Adrenal gland (tissue), 12 donors: ENCODE measurements around the gene NXPH1. TPM values are rescaled to one million over a fixed set of nuclear protein-coding genes. Genes with fewer than 3 reads are reported as not detected.

Experiments used
- DNase-seq, 7 donors: peaks; one replicate each; pipeline ENCODE4 v3.0.0-alpha.2; 2019 to 2020
- H3K27ac ChIP-seq, 5 donors: fragments of 200-600 bp; sonication (generic) in 4 of 5; 1 replicate in 3 of 5; 2 replicates in 2 of 5; pipeline versions ENCODE4 v1.5.1 to v1.8.0; 2016 to 2020; ENCODE audit warnings: mild to moderate bottlenecking in 1 of 5
- H3K27me3 ChIP-seq: fragments of 200-600 bp; 2 replicates; pipeline ENCODE4 v1.8.0; 2021
- H3K36me3 ChIP-seq, 2 donors: fragments of 200-600 bp; replicated peaks in 1 of 2; 1 replicate in 1 of 2; 2 replicates in 1 of 2; pipeline versions ENCODE4 v1.5.1 to v1.8.0; 2018 to 2022
- H3K4me1 ChIP-seq, 2 donors: fragments of 200-600 bp; replicated peaks in 1 of 2; 1 replicate in 1 of 2; 2 replicates in 1 of 2; pipeline versions ENCODE4 v1.5.1 to v1.8.0; 2018 to 2021
- H3K4me3 ChIP-seq, 4 donors: fragments of 200-600 bp; sonication (generic) in 3 of 4; one replicate each; pipeline ENCODE4 v1.5.1; 2016 to 2018
- H3K9me3 ChIP-seq, 3 donors: fragments of 200-600 bp; sonication (generic) in 1 of 3; replicated peaks in 1 of 3; 1 replicate in 2 of 3; 2 replicates in 1 of 3; pipeline versions ENCODE4 v1.5.1 to v1.8.0; 2016 to 2021
- CTCF ChIP-seq, 6 experiments: fragments of 450-650 bp in 4 of 6; fragments of 200-600 bp in 2 of 6; sonication (generic) in 1 of 6; IDR thresholded peaks; 1 replicate in 5 of 6; 2 replicates in 1 of 6; pipeline versions ENCODE4 v1.5.1 to v1.8.0; 2016 to 2021; ENCODE audit warnings: antibody characterized with exemption in 6 of 6, mild to moderate bottlenecking in 2 of 6, moderate library complexity in 1 of 6
- POLR2A ChIP-seq, 2 donors: fragments of 450-650 bp; IDR thresholded peaks; one replicate each; pipeline ENCODE4 v1.6.1; 2017; ENCODE audit warnings: antibody characterized with exemption in 2 of 2, mild to moderate bottlenecking in 2 of 2, moderate library complexity in 1 of 2
- WGBS, 4 donors: extraction: QIAGEN DNeasy Blood & Tissue Kit in 2 of 4; methylation state at CpG; one replicate each; pipeline versions ENCODE4 v1.1.5 to v1.1.7; 2013 to 2017; 5-methylcytosine and 5-hydroxymethylcytosine counted together
- intact Hi-C, 2 donors: fragments of 100-400 bp; cut with DNase I; formaldehyde crosslinking; loops; one replicate each; pipeline versions ENCODE4 v1.14.1 to v1.15.0; 2022 to 2023
- polyA plus RNA-seq, 3 donors: library from polyadenylated mRNA; stranded (reverse); fragments of 200-250 nt in 2 of 3; fragments of 350-450 nt in 1 of 3; fragmentation: Illumina TruSeq in 1 of 3; extraction: RNeasy Lipid Tissue Mini Kit (QIAGEN cat#74804) in 1 of 3; gene quantifications; one replicate each; pipeline ENCODE4 v1.2.3, GENCODE V29; 2013 to 2014
- total RNA-seq, 9 donors: library from RNA; depleted of rRNA in 4 of 9; stranded (reverse); fragments of >200 nt in 4 of 9; fragments of 120-200 nt in 1 of 9; fragmentation: NEBNext Ultra II Directional in 1 of 9; extraction: Animal tissue kit (Norgen Biotek cat#: 25700) in 1 of 9; gene quantifications; one replicate each; pipeline versions ENCODE4 v1.1.0 to v1.2.4, GENCODE V29; 2013 to 2023
- donor health status: healthy with polysubstance abuse.
- donor health status: Bipolar disorder and iron deficiency.
- donor health status: DM: yes; HTN: yes; CAD: no.
- donor health status: DM: no; HTN: no; CAD: no.
- donor health status: DM: no; HTN: no; CAD: no.
- donor health status: DM: yes; HTN: yes; CAD: no.

The NXPH1 gene
- total and polyA plus RNA-seq, 12 donors: 6.8 to 80.2 (median 40.7) TPM

- 35 to 56% (median 45%) methylated on average over 42 of the region's 42 CpGs for whole genome bisulfite sequencing, 4 donors
- Histone ChIP-seq H3K9me3 (no peaks in the 10 kb centered on the region), H3K4me3 (no peak overlapping the region), H3K36me3 (no peaks in the 10 kb centered on the region), H3K27ac (no peak overlapping the region), H3K4me1 (peaks cover 0 to 4% of the 10 kb centered on the region in 2 donors), H3K27me3 (peaks cover 5% of the 10 kb centered on the region)
- intact Hi-C loops: no loop called here
- no peak for DNase-seq
- no peak for TF ChIP-seq POLR2A (IDR thresholded peaks at IDR 0.05)
- no peak for TF ChIP-seq CTCF (IDR thresholded peaks at IDR 0.05)
Measured at GRCh38 chr7:8441106-8441965, 7.9 kb downstream of the NXPH1 start.

GRCh38 chr7:8442051-8442813, 8.8 kb downstream of the NXPH1 start:
- DNase-seq: no peak
- 19 to 50% (median 36%) methylated on average over 49 to 51 of the region's 51 CpGs for WGBS, 4 donors
- Histone ChIP-seq H3K4me1 (peaks cover 0 to 4% of the 10 kb centered on the region in 2 donors), H3K9me3 (no peaks in the 10 kb centered on the region), H3K4me3 (peak overlapping the region in 1 of 4 donors; percentile 24), H3K27ac (peak overlapping the region in 1 of 5 donors; percentile 52), H3K27me3 (peaks cover 5% of the 10 kb centered on the region), H3K36me3 (no peaks in the 10 kb centered on the region)
- intact Hi-C loops: no loop called here
- no peak for TF ChIP-seq CTCF (IDR thresholded peaks at IDR 0.05)
- TF ChIP-seq POLR2A (IDR thresholded peaks at IDR 0.05): no peak

GRCh38 chr7:8442814-8443304, 9.4 kb downstream of the NXPH1 start:
- H3K27ac ChIP-seq: peak overlapping the region in 1 of 5 donors; percentile 52
- WGBS, 4 donors: 9 to 36% (median 17%) methylated on average over 26 to 40 of the region's 40 CpGs
- H3K27me3 ChIP-seq: peaks cover 5% of the 10 kb centered on the region
- intact Hi-C loops: no loop called here
- H3K4me3 ChIP-seq: peak overlapping the region in 1 of 4 donors; percentile 24
- no peaks in the 10 kb centered on the region for H3K9me3 ChIP-seq
- H3K36me3 ChIP-seq: no peaks in the 10 kb centered on the region
- peaks cover 0 to 4% of the 10 kb centered on the region in 2 donors for H3K4me1 ChIP-seq
- TF ChIP-seq CTCF (IDR thresholded peaks at IDR 0.05) (no peak), POLR2A (IDR thresholded peaks at IDR 0.05) (no peak)
- peak; percentile 53 to 76 (median 65) for DNase-seq
